ENCODE measurements around the gene TMEM272.

GRCh38 chr13:51807041-51807440 lies 37.9 kb downstream of the TMEM272 start:
- TF ChIP-seq, protein P1, sequence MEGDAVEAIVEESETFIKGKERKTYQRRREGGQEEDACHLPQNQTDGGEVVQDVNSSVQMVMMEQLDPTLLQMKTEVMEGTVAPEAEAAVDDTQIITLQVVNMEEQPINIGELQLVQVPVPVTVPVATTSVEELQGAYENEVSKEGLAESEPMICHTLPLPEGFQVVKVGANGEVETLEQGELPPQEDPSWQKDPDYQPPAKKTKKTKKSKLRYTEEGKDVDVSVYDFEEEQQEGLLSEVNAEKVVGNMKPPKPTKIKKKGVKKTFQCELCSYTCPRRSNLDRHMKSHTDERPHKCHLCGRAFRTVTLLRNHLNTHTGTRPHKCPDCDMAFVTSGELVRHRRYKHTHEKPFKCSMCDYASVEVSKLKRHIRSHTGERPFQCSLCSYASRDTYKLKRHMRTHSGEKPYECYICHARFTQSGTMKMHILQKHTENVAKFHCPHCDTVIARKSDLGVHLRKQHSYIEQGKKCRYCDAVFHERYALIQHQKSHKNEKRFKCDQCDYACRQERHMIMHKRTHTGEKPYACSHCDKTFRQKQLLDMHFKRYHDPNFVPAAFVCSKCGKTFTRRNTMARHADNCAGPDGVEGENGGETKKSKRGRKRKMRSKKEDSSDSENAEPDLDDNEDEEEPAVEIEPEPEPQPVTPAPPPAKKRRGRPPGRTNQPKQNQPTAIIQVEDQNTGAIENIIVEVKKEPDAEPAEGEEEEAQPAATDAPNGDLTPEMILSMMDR (IDR thresholded peaks at IDR 0.05): no peak
- TF ChIP-seq ZFX (IDR thresholded peaks at IDR 0.05; ENCODE audit: borderline replicate concordance): no peak
